Natural killer cell (primary cell): ENCODE measurements around the gene SHISA6. TPM values are rescaled to one million over a fixed set of nuclear protein-coding genes. Genes with fewer than 3 reads are reported as not detected.

Experiments used
- ATAC-seq, 3 donors: fragments of 150-1000 bp in 2 of 3; fragments of 200-7000 bp in 1 of 3; cut with Tn5 transposase; 1 replicate in 1 of 3; 2 replicates in 2 of 3; pipeline ENCODE4 v1.10.0; 2021; ENCODE audit warnings: mild to moderate bottlenecking in 2 of 3, moderate library complexity in 2 of 3
- DNase-seq, 2 donors: peaks; one replicate each; pipeline versions ENCODE4 v3.0.0 to v3.0.0-alpha.2; 2013 to 2021; ENCODE audit warnings: mixed read lengths in 1 of 2
- H3K27ac ChIP-seq: one replicate; pipeline ENCODE4 v1.5.1; 2013; ENCODE audit warnings: mild to moderate bottlenecking, low read length
- H3K27me3 ChIP-seq: one replicate; pipeline ENCODE4 v1.6.1; 2013; ENCODE audit warnings: low read length; ENCODE audit not compliant: control insufficient read depth, insufficient read depth
- H3K36me3 ChIP-seq: one replicate; pipeline ENCODE4 v1.6.1; 2013; ENCODE audit warnings: low read length; ENCODE audit not compliant: control insufficient read depth, insufficient read depth
- H3K4me1 ChIP-seq: one replicate; pipeline ENCODE4 v1.6.1; 2013; ENCODE audit warnings: low read length; ENCODE audit not compliant: control insufficient read depth, insufficient read depth
- H3K4me3 ChIP-seq: one replicate; pipeline ENCODE4 v1.5.1; 2013; ENCODE audit warnings: low read length
- H3K9me3 ChIP-seq: one replicate; pipeline ENCODE4 v1.6.1; 2013; ENCODE audit warnings: low read length; ENCODE audit not compliant: control insufficient read depth, insufficient read depth
- H3K27ac Mint-ChIP-seq, 2 donors: one replicate each; pipeline ENCODE4 v1.8.0; 2022; ENCODE audit warnings: mild to moderate bottlenecking in 2 of 2, mixed read lengths in 2 of 2, moderate library complexity in 1 of 2
- H3K27me3 Mint-ChIP-seq, 2 donors: one replicate each; pipeline ENCODE4 v1.8.0; 2022; ENCODE audit warnings: low read depth in 2 of 2, mixed read lengths in 2 of 2
- H3K36me3 Mint-ChIP-seq: one replicate; pipeline ENCODE4 v1.8.0; 2022; ENCODE audit warnings: mixed read lengths
- H3K4me1 Mint-ChIP-seq, 2 donors: one replicate each; pipeline ENCODE4 v1.8.0; 2022; ENCODE audit warnings: mixed read lengths in 2 of 2
- H3K4me3 Mint-ChIP-seq: one replicate; pipeline ENCODE4 v1.8.0; 2022; ENCODE audit warnings: mild to moderate bottlenecking, moderate library complexity, mixed read lengths
- H3K9me3 Mint-ChIP-seq, 2 donors: one replicate each; pipeline ENCODE4 v1.8.0; 2022; ENCODE audit warnings: mixed read lengths in 2 of 2
- WGBS: methylation state at CpG from one replicate; pipeline ENCODE4 v1.1.7; 2013; ENCODE audit warnings: missing lambda C conversion rate; ENCODE audit not compliant: insufficient coverage; 5-methylcytosine and 5-hydroxymethylcytosine counted together
- intact Hi-C: fragments of 100-400 bp; cut with micrococcal nuclease; formaldehyde crosslinking; loops from one replicate; pipeline ENCODE4 v1.14.2; 2022
- total RNA-seq, 4 donors: library from RNA; stranded (reverse); fragments of 120-200 nt in 1 of 4; gene quantifications; one replicate each; pipeline versions ENCODE4 v1.2.3 to v1.2.4, GENCODE V29; 2013 to 2022
- TF ChIP-seq, protein P1 (sequence below): fragments of 200-600 bp; IDR thresholded peaks from one replicate; pipeline ENCODE4 v1.8.0; 2022; ENCODE audit warnings: antibody characterized with exemption

Gene SHISA6
- total RNA-seq, 3 donors from 2014 or later (not counting 1 experiment from before 2014, with no cell fraction given) = not detected

DNA sequence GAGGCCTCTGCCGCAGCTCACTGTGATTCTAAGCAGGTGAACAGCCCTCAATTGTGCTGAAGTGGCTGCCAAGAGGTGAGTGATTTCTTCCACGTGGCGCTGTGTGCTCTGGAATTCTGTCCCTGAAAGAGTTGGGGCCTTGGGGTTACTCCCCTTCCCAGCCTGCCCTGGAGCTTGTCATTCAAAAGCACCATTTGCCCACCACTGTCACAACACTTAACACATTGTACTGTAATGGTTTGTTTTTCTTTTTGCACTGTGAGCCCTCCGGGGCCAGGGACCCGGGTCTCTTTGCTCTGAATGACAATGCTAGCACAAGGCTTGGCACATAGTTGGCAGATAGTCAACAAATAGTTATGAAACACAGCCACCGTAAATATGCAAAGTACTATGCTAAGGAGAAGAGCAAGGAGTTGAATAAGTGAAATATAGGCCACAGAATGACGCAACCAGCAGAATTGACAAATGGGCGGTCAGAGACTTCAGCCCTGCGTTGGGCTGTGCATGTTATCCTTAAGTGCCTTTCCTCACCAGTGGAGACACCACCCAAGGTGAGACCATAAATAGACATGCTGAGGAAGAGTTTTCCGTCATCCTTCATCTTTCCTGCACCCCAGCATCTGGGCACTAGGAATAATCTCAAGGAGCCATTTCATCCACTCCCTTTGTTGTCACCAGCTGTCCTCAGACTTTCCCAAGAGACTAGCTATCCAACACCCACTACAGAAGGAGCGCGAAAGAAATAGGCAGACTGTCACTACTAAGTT, 245.3 kb downstream of the SHISA6 start:
- no peaks in the 10 kb centered on the region for H3K4me1 Mint-ChIP-seq
- peaks cover 7% of the 10 kb centered on the region in 2 donors for H3K9me3 Mint-ChIP-seq
- no peak overlapping the region for H3K4me3 Mint-ChIP-seq
- no peaks in the 10 kb centered on the region for H3K36me3 Mint-ChIP-seq
- DNase-seq (no peak), ATAC-seq (no peak)
- TF ChIP-seq, protein P1, sequence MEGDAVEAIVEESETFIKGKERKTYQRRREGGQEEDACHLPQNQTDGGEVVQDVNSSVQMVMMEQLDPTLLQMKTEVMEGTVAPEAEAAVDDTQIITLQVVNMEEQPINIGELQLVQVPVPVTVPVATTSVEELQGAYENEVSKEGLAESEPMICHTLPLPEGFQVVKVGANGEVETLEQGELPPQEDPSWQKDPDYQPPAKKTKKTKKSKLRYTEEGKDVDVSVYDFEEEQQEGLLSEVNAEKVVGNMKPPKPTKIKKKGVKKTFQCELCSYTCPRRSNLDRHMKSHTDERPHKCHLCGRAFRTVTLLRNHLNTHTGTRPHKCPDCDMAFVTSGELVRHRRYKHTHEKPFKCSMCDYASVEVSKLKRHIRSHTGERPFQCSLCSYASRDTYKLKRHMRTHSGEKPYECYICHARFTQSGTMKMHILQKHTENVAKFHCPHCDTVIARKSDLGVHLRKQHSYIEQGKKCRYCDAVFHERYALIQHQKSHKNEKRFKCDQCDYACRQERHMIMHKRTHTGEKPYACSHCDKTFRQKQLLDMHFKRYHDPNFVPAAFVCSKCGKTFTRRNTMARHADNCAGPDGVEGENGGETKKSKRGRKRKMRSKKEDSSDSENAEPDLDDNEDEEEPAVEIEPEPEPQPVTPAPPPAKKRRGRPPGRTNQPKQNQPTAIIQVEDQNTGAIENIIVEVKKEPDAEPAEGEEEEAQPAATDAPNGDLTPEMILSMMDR = no peak
- H3K36me3 ChIP-seq = no peaks in the 10 kb centered on the region
- H3K9me3 ChIP-seq = peaks cover 5% of the 10 kb centered on the region
- H3K4me1 ChIP-seq = no peaks in the 10 kb centered on the region
- no peak overlapping the region for H3K27ac ChIP-seq
- no peak overlapping the region for H3K27ac Mint-ChIP-seq
- no peak overlapping the region for H3K4me3 ChIP-seq
- no peaks in the 10 kb centered on the region for H3K27me3 ChIP-seq
- intact Hi-C loops = no loop called here
- 51% methylated on average over 12 of the region's 12 CpGs for WGBS
- H3K27me3 Mint-ChIP-seq = no peaks in the 10 kb centered on the region

- H3K4me1 ChIP-seq = no peaks in the 10 kb centered on the region
- ATAC-seq (no peak), DNase-seq (no peak)
- Mint-ChIP-seq H3K9me3 (peaks cover 5 to 7% of the 10 kb centered on the region in 2 donors), H3K4me1 (no peaks in the 10 kb centered on the region), H3K27me3 (no peaks in the 10 kb centered on the region), H3K4me3 (no peak overlapping the region), H3K27ac (no peak overlapping the region), H3K36me3 (no peaks in the 10 kb centered on the region)
- no peak overlapping the region for H3K27ac ChIP-seq
- TF ChIP-seq, protein P1 = no peak
- intact Hi-C loops = no loop called here
- H3K27me3 ChIP-seq = no peaks in the 10 kb centered on the region
- no peaks in the 10 kb centered on the region for H3K36me3 ChIP-seq
- 64% methylated on average over 9 of the region's 9 CpGs for WGBS
- peaks cover 5% of the 10 kb centered on the region for H3K9me3 ChIP-seq
- H3K4me3 ChIP-seq = no peak overlapping the region
These were observed 245.9 kb downstream of the SHISA6 start for GRCh38 chr17:11486868-11487310.

GRCh38 chr17:11487469-11487868, 246.5 kb downstream of the SHISA6 start:
- Mint-ChIP-seq H3K4me3 (no peak overlapping the region), H3K27me3 (no peaks in the 10 kb centered on the region), H3K36me3 (no peaks in the 10 kb centered on the region), H3K9me3 (peaks cover 6% of the 10 kb centered on the region in 2 donors), H3K27ac (no peak overlapping the region), H3K4me1 (no peaks in the 10 kb centered on the region)
- H3K4me3 ChIP-seq = no peak overlapping the region
- no peak for DNase-seq
- TF ChIP-seq, protein P1 = no peak
- no peaks in the 10 kb centered on the region for H3K4me1 ChIP-seq
- peaks cover 5% of the 10 kb centered on the region for H3K9me3 ChIP-seq
- H3K27me3 ChIP-seq = no peaks in the 10 kb centered on the region
- no peak overlapping the region for H3K27ac ChIP-seq
- H3K36me3 ChIP-seq = no peaks in the 10 kb centered on the region
- whole genome bisulfite sequencing = 79% methylated on average over 2 of the region's 2 CpGs
- ATAC-seq = no peak
- intact Hi-C loops = no loop called here

GRCh38 chr17:11488407-11488806, 247.4 kb downstream of the SHISA6 start:
- TF ChIP-seq, protein P1 = no peak
- Mint-ChIP-seq H3K9me3 (peaks cover 5 to 6% of the 10 kb centered on the region in 2 donors), H3K27ac (no peak overlapping the region), H3K27me3 (no peaks in the 10 kb centered on the region), H3K36me3 (no peaks in the 10 kb centered on the region), H3K4me1 (no peaks in the 10 kb centered on the region), H3K4me3 (no peak overlapping the region)
- H3K27ac ChIP-seq = no peak overlapping the region
- no peak overlapping the region for H3K4me3 ChIP-seq
- H3K4me1 ChIP-seq = no peaks in the 10 kb centered on the region
- intact Hi-C loops = no loop called here
- peaks cover 5% of the 10 kb centered on the region for H3K9me3 ChIP-seq
- DNase-seq (no peak), ATAC-seq (no peak)
- WGBS = 78% methylated on average over 3 of the region's 3 CpGs
- H3K36me3 ChIP-seq = no peaks in the 10 kb centered on the region
- H3K27me3 ChIP-seq = no peaks in the 10 kb centered on the region
